WTC11 (cell line): ENCODE measurements around the gene USP48. TPM values are rescaled to one million over a fixed set of nuclear protein-coding genes. Genes with fewer than 3 reads are reported as not detected.

Experiments
- ATAC-seq: fragments of 200-7000 bp; cut with Tn5 transposase; 2 replicates; pipeline ENCODE4 v1.10.0; 2021; ENCODE audit warnings: mild to moderate bottlenecking, moderate library complexity
- CTCF ChIA-PET: fragments of 300-600 bp; sonication (Branson Sonifier 250); formaldehyde crosslinking; loops from one replicate; lab custom pipeline; 2021; ENCODE audit warnings: antibody characterized with exemption; lab: Charles Lee
- POLR2A ChIA-PET: fragments of 350-600 bp; sonication (Branson Sonifier 250); formaldehyde crosslinking; loops from one replicate; lab custom pipeline; 2021; ENCODE audit warnings: antibody characterized with exemption; lab: Charles Lee
- DNase-seq: peaks from one replicate; pipeline ENCODE4 v3.0.0; 2021; ENCODE audit warnings: low spot score
- H3K27ac Mint-ChIP-seq: 2 replicates; pipeline ENCODE4 v1.8.0; 2021; ENCODE audit warnings: mixed read lengths
- H3K27me3 Mint-ChIP-seq: 2 replicates; pipeline ENCODE4 v1.8.0; 2021; ENCODE audit warnings: low read depth, mild to moderate bottlenecking, moderate library complexity, mixed read lengths
- H3K36me3 Mint-ChIP-seq: 2 replicates; pipeline ENCODE4 v1.8.0; 2021; ENCODE audit warnings: mixed read lengths
- H3K4me1 Mint-ChIP-seq: 2 replicates; pipeline ENCODE4 v1.8.0; 2022; ENCODE audit warnings: mixed read lengths
- H3K4me3 Mint-ChIP-seq: 2 replicates; pipeline ENCODE4 v1.8.0; 2021; ENCODE audit warnings: mild to moderate bottlenecking, moderate library complexity, mixed read lengths
- H3K9me3 Mint-ChIP-seq: 2 replicates; pipeline ENCODE4 v1.8.0; 2021; ENCODE audit warnings: mixed read lengths
- AFF4 ChIP-seq: sonication (generic); formaldehyde crosslinking; IDR thresholded peaks from 2 replicates; pipeline ENCODE4 v1.8.1; 2023; ENCODE audit warnings: mild to moderate bottlenecking, missing genetic modification reagents, borderline replicate concordance
- AR ChIP-seq: fragments of 250-450 bp; sonication (Bioruptor Pico); IDR thresholded peaks from 2 replicates; pipeline ENCODE4 v1.9.0; 2021; ENCODE audit warnings: mild to moderate bottlenecking
- ATF2 ChIP-seq: sonication (generic); formaldehyde crosslinking; IDR thresholded peaks from 2 replicates; pipeline ENCODE4 v1.8.1; 2022; ENCODE audit warnings: low read depth, missing genetic modification reagents, borderline replicate concordance
- ESRRA ChIP-seq: sonication (generic); formaldehyde crosslinking; IDR thresholded peaks from 2 replicates; pipeline ENCODE4 v1.8.1; 2022; ENCODE audit warnings: mild to moderate bottlenecking, missing genetic modification reagents, borderline replicate concordance
- IRF1 ChIP-seq: sonication (generic); formaldehyde crosslinking; IDR thresholded peaks from 2 replicates; pipeline ENCODE4 v1.8.0; 2023; ENCODE audit warnings: missing genetic modification reagents
- KAT7 ChIP-seq: sonication (generic); formaldehyde crosslinking; IDR thresholded peaks from 2 replicates; pipeline ENCODE4 v1.8.1; 2023; ENCODE audit warnings: missing genetic modification reagents, mild to moderate bottlenecking, borderline replicate concordance
- MAX ChIP-seq: sonication (generic); formaldehyde crosslinking; IDR thresholded peaks from 2 replicates; pipeline ENCODE4 v1.8.0; 2022; ENCODE audit warnings: mild to moderate bottlenecking, missing genetic modification reagents
- MYBL2 ChIP-seq: sonication (generic); formaldehyde crosslinking; IDR thresholded peaks from 2 replicates; pipeline ENCODE4 v1.8.1; 2023; ENCODE audit warnings: mild to moderate bottlenecking, moderate library complexity, missing genetic modification reagents
- NR1H2 ChIP-seq: sonication (generic); formaldehyde crosslinking; IDR thresholded peaks from 2 replicates; pipeline ENCODE4 v1.9.0; 2021; ENCODE audit warnings: mild to moderate bottlenecking, moderate library complexity, missing genetic modification reagents
- NR2C2 ChIP-seq: sonication (generic); formaldehyde crosslinking; IDR thresholded peaks from 2 replicates; pipeline ENCODE4 v1.8.0; 2022; ENCODE audit warnings: mild to moderate bottlenecking, missing genetic modification reagents
- OVOL2 ChIP-seq: fragments of 250-450 bp; sonication (Bioruptor Pico); IDR thresholded peaks from 2 replicates; pipeline ENCODE4 v1.9.0; 2021; ENCODE audit warnings: mild to moderate bottlenecking, borderline replicate concordance
- RELA ChIP-seq: sonication (generic); formaldehyde crosslinking; IDR thresholded peaks from 2 replicates; pipeline ENCODE4 v1.8.1; 2022; ENCODE audit warnings: missing genetic modification reagents, mild to moderate bottlenecking, borderline replicate concordance
- TEAD4 ChIP-seq: sonication (generic); formaldehyde crosslinking; IDR thresholded peaks from 2 replicates; pipeline ENCODE4 v1.8.0; 2022; ENCODE audit warnings: mild to moderate bottlenecking, missing genetic modification reagents
- USF2 ChIP-seq: sonication (generic); formaldehyde crosslinking; IDR thresholded peaks from 2 replicates; pipeline ENCODE4 v1.8.1; 2023; ENCODE audit warnings: mild to moderate bottlenecking, missing genetic modification reagents, moderate library complexity
- ZBTB21 ChIP-seq: sonication (generic); formaldehyde crosslinking; IDR thresholded peaks from 2 replicates; pipeline ENCODE4 v1.8.1; 2023; ENCODE audit warnings: mild to moderate bottlenecking, missing genetic modification reagents, borderline replicate concordance
- ZNF425 ChIP-seq: fragments of 250-450 bp; sonication (Bioruptor Pico); conservative IDR thresholded peaks from 2 replicates; pipeline ENCODE4 v1.9.0; 2021; ENCODE audit warnings: mild to moderate bottlenecking
- ZNF512 ChIP-seq: sonication (generic); formaldehyde crosslinking; IDR thresholded peaks from 2 replicates; pipeline ENCODE4 v1.8.1; 2022; ENCODE audit warnings: missing genetic modification reagents, borderline replicate concordance
- total RNA-seq: library from RNA; stranded (reverse); gene quantifications from 3 replicates; pipeline ENCODE4 v1.2.3, GENCODE V29; 2021

USP48 gene
- total RNA-seq, 1 experiment from 2014 or later: 86.9 TPM

- H3K36me3 Mint-ChIP-seq: peaks cover 62% of the 10 kb centered on the region
- no peaks in the 10 kb centered on the region for H3K27me3 Mint-ChIP-seq
- H3K4me1 Mint-ChIP-seq: no peaks in the 10 kb centered on the region
- H3K4me3 Mint-ChIP-seq: no peak overlapping the region
- DNase-seq (no peak), ATAC-seq (no peak)
- TF ChIP-seq NR1H2 (CRISPR knock-in tag) (no peak), ESRRA (CRISPR knock-in tag) (no peak), AFF4 (CRISPR knock-in tag) (no peak), ATF2 (CRISPR knock-in tag) (no peak), ZNF425 (no peak), USF2 (CRISPR knock-in tag) (no peak), RELA (CRISPR knock-in tag) (no peak), ZNF512 (CRISPR knock-in tag) (no peak), MYBL2 (CRISPR knock-in tag) (no peak), AR (CRISPR knock-in tag) (no peak), IRF1 (CRISPR knock-in tag) (no peak), KAT7 (CRISPR knock-in tag) (no peak), ZBTB21 (no peak), MAX (CRISPR knock-in tag) (no peak), NR2C2 (no peak), TEAD4 (CRISPR knock-in tag) (no peak), OVOL2 (CRISPR knock-in tag) (no peak)
- ChIA-PET POLR2A (no interaction called here), CTCF (interaction anchor here (0.6 kb wide), 1 partner anchor 37 kb away, joined by 6 read pairs; no protein-coding TSS in a partner anchor)
- H3K27ac Mint-ChIP-seq: peak overlapping the region; percentile 34; the same call in 1 of the 2 replicates
- H3K9me3 Mint-ChIP-seq: no peaks in the 10 kb centered on the region
Measured at GRCh38 chr1:21716169-21716568, 66.8 kb downstream of the USP48 start.
